ACC112 (cell line): ENCODE data around the gene ANKRD33.

Experiments used
- H2AFZ ChIP-seq: fragments of 200-600 bp; sonication (generic); one replicate; pipeline ENCODE4 v1.6.0; 2017; ENCODE audit warnings: antibody characterized with exemption, low read length; ENCODE audit not compliant: unreplicated experiment
- H3K27ac ChIP-seq: fragments of 200-600 bp; sonication (generic); 2 replicates; pipeline ENCODE4 v1.5.1; 2014; ENCODE audit warnings: low read depth, mild to moderate bottlenecking, antibody characterized with exemption, low read length, moderate library complexity
- H3K27me3 ChIP-seq: fragments of 200-600 bp; sonication (generic); 2 replicates; pipeline ENCODE4 v1.6.1; 2014; ENCODE audit warnings: mild to moderate bottlenecking, antibody characterized with exemption, low read length, moderate library complexity, mixed read lengths; ENCODE audit not compliant: insufficient read depth
- H3K36me3 ChIP-seq: fragments of 200-600 bp; sonication (generic); 2 replicates; pipeline ENCODE4 v1.6.1; 2016; ENCODE audit warnings: mild to moderate bottlenecking, antibody characterized with exemption, low read length, moderate library complexity, mixed read lengths; ENCODE audit not compliant: insufficient read depth
- H3K4me1 ChIP-seq: fragments of 200-600 bp; sonication (generic); one replicate; pipeline ENCODE4 v1.6.1; 2016; ENCODE audit warnings: low read length, mixed read lengths; ENCODE audit not compliant: insufficient read depth, unreplicated experiment, control insufficient read depth
- H3K4me3 ChIP-seq: fragments of 200-600 bp; sonication (generic); 2 replicates; pipeline ENCODE4 v1.5.1; 2014; ENCODE audit warnings: mild to moderate bottlenecking, low read depth, low read length
- H3K79me2 ChIP-seq: fragments of 200-600 bp; sonication (generic); one replicate; pipeline ENCODE4 v1.6.0; 2016; ENCODE audit warnings: low read length; ENCODE audit not compliant: control insufficient read depth, unreplicated experiment, insufficient read depth

ANKRD33 gene

GRCh38 chr12:51937926-51938325 is 50.0 kb downstream of the ANKRD33 start:
- H3K27ac ChIP-seq, result no peak overlapping the region
- no peak overlapping the region for H3K4me3 ChIP-seq
- no peaks in the 10 kb centered on the region for H3K79me2 ChIP-seq
- H2AFZ ChIP-seq, result no peak overlapping the region
- peaks cover 8% of the 10 kb centered on the region for H3K4me1 ChIP-seq
- H3K36me3 ChIP-seq, result no peaks in the 10 kb centered on the region
- H3K27me3 ChIP-seq, result 0 out of 2 replicates have a peak, but pooled peaks cover 4% of the 10 kb centered on the region

GRCh38 chr12:51938726-51939125 is 50.8 kb downstream of the ANKRD33 start:
- 0 out of 2 replicates have a peak, but pooled peaks cover 4% of the 10 kb centered on the region for H3K27me3 ChIP-seq

DNA sequence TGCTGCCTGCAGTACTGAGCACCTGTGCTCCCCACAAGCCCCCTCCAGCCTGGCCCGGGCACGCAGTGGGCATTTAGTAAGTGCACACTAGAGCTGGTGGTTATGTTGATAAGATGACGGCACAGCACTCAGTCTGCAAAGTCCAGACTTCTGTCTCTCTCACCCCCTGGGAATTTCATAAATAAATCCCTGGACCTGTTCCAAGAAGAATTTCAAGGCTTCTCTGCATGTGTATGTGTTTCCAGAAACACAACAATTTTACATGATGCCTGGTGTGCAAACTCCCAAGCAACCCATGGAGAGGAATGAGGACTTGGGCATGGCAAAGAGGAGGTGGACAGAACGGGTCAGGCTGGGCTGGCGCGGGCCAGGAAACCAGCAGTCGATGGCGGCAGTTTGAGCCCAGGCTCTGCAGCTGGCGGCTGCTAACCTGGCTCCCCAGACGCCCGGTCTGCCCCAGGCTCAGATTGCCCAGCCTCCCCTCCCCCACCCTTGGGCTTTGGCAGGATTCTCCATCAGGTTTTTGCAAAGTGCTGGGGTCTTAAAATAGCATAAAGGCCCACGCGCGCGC is 53.2 kb downstream of the ANKRD33 start:
- Histone ChIP-seq H3K36me3 (no peaks in the 10 kb centered on the region), H2AFZ (no peak overlapping the region), H3K79me2 (no peaks in the 10 kb centered on the region), H3K4me1 (peaks cover 8% of the 10 kb centered on the region), H3K27me3 (0 out of 2 replicates have a peak, but pooled peaks cover 4% of the 10 kb centered on the region), H3K4me3 (no peak overlapping the region), H3K27ac (no peak overlapping the region)

More at GRCh38 chr12:51938726-51939125, 50.8 kb downstream of the ANKRD33 start:
- H3K36me3 ChIP-seq, result no peaks in the 10 kb centered on the region
- H3K27ac ChIP-seq, result no peak overlapping the region
- H3K4me3 ChIP-seq, result no peak overlapping the region
- no peaks in the 10 kb centered on the region for H3K79me2 ChIP-seq
- peaks cover 8% of the 10 kb centered on the region for H3K4me1 ChIP-seq
- H2AFZ ChIP-seq, result no peak overlapping the region
